Midbrain (tissue), 1 donor: ENCODE results near the gene CCL1.

Source experiments
- DNase-seq: peaks from one replicate; lab custom pipeline; 2025; lab: John Stamatoyannopoulos, UW

Gene CCL1

DNA sequence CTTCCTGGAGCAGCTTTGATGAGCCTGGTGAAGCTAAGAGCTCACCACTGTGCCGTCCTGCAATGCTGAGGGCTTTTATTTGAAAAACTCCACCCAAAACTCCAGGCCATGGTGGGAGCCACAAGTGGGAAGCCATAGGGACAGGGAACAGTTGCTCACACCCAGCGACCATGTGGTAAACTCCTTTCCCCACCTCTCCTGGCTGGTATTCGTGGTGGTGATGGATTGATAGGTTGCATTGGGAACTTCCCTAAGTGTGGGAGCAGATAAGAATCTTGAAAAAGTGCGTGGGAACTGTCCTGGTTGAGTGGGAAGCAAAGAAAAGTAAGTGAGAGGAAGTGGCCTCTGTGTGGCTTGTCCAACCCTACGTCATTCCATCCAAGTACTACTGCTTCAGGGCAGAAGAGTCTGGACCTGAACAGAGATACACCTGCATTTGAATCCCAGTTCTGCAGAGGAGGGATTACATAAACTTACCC is at the start of gene CCL1:
TSS of gene CCL1 (minus strand) at position 51 of the 479 bp plus-strand sequence. CDS start 72 bp downstream, outside the sequence.
- DNase-seq = no peak

DNA sequence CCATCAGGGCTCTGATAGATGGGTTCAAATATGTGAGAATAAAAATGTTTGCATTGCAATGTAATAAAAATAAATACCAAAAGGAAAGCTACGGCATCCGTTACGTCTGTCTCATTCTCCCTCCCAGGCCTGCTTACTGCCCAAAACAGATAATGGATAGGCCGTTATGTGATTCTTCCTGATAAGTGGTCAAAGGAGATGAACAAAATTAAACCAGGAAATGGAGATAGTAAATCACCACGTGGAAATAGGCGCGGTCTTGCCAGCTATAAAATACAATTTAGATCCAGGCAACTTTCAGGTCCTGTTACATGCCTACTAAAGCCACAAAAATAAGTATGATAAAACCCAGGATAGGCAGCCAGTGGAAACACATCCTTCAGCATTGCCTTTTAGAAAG is 49.5 kb upstream of the CCL1 start:
- no peak for DNase-seq

GRCh38 chr17:34411646-34412421 is 48.8 kb upstream of the CCL1 start:
- no peak for DNase-seq

DNA sequence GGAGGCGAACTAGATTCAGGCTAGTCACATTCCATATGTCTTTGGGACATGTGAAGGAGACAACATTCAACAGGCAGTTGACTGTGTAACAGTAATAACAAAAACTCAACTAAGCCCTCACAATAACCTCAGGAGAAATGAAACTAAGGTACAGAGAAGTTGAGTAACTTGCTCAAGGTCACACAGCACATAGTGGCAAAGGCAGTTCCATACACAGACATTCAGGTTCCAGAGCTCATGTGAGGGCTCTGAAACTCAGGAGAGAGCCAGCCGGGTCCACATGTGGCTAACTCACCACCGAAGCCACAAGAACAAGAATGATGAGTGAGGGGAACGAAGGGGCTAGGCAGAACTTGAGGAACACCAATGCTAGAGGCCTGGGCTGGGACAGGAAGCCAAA is 46.3 kb upstream of the CCL1 start:
- DNase-seq = no peak

DNA sequence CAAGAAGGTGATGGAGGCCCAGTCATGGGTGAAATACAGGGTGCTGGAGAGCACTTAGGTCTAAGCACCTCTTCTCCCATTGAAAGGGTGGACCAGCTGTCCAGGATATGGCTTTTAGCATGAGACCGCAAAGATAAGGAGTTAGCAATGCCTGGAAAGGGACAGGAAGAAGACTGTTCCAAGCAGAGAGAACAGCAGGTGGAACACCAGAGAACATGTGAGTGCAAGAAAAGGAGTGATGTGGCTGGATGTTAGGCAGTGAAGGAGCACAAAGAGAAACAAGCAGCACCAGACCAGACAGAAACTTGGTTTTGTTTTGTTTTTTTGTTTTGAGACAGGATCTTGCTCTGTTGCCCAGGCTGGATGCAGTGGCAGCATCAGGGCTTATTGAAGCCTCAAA is 45.4 kb upstream of the CCL1 start:
- no peak for DNase-seq

DNA sequence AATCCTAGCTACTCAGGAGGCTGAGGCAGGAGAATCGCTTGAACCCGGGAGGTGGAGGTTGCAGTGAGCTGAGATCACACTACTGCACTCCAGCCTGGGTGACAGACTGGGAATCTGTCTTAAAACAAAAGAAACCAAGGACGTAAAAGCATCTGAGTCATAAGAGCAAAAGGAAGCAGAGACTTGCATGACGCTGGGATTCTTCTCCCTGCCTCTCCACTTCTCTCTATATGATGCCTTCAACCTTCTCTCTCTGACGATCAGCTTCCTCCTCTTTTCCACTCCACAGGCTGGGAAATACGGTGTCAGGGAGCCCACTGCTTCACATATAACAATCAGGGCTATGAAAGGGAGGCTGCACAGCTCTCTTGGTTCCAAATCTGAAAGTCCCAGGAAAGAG is 43.2 kb upstream of the CCL1 start:
- DNase-seq = no peak

DNA sequence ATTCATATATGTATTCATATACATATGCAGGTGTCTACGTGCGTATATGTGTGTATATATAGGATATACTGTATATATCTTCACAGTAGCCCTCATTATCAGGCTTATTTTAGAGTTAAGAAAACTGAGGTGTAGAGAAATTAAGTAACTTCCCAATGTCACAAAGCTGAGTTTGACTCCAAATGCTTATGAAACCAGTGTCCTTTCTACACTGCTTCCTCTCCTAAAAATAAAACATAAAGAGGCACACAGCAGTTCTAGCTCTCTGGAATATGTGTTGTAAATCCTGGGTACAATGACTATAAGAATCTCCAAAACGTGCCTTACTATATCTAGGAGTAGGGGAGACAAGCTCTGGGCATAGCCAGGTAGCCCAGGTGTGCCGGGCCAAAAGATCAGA is 40.0 kb upstream of the CCL1 start:
- DNase-seq = no peak

- no peak for DNase-seq
Observed at GRCh38 chr17:34401165-34401564, 38.1 kb upstream of the CCL1 start.

DNA sequence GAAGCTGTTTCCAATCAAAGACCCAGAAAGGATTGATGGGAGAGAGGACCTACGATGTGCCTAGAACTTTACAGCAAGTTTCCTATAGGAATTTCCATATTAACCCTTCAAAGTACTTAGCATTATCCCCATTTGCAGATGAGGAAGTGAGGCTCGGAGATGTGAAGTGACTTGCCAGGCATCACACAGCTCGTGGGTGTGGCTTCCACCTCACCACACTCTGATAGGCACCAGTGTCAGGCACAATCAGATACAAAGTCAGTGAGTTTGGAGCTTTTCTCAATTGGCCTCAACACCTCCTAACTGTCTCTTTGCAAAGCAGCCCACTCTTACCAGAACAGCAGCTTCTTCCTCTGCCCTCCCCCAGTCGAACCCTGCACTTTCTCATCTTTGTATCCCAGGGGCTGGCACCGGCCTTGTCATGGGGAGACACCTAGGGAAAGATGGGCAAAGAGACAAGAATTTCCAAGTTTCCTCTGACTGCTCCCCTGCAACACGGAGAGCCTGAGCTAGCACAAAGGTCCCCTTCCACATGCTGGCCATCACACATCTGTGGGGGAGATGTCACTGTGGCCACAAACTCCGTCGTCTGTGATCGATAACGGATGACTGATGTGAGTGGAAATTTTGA is 37.4 kb upstream of the CCL1 start:
- no peak for DNase-seq

DNA sequence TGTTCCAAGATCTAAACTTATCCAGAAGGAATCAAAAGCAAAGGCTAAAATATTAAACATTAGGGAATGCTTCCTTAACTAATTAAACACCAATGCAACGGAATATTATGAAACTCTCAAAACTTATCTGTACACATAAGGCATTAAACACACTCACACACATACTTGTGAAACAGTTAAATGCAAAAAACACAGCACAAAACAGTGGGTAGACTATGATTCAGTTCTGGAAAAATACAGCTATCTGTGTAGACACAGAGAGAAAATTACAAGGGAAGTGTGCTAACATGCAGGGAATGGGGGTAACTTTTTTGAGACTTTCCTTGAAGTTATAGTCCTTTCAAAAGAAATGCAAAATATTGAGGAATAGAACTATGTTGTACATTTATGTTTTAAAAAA is 36.7 kb upstream of the CCL1 start:
- no peak for DNase-seq

DNA sequence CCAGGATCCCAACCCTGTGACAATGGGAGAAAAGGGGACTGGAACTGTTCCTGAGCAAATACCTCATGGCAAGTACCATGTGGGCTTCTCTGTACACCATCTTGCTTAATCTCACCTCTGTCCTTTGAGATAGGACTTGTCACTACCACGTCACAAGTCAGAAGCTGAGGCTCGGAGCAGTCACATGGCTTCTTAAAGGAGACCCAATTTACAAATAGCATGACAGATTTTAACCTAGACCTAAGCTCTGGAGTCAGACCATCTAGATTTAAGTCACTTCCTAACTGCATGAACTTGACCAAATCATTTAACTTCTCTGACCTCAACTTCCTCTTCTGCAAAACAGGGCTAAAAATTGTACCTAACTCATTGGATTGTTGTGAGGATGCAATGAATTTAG is 36.0 kb upstream of the CCL1 start:
- peak; percentile 5 for DNase-seq

DNA sequence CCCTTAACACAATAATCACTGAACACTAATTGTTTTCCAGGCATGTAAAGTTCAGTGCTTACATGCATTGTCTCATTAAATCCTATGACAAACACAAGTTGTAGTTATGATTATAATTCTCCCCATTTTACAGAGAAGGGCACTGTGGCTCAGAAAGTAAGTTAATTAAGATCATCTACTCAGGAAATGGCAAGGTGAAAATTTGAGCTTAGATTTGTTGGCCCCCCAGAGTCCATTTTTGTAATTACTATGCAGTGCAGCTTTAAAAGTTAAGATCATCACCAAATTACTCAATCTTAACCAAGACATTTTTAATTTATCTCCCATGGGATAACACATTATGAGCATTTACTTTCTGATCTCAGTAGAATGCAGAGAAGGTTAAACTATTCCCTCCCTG is 34.2 kb upstream of the CCL1 start:
- no peak for DNase-seq

- DNase-seq = no peak
Observed at GRCh38 chr17:34393401-34393800, 30.4 kb upstream of the CCL1 start.

DNA sequence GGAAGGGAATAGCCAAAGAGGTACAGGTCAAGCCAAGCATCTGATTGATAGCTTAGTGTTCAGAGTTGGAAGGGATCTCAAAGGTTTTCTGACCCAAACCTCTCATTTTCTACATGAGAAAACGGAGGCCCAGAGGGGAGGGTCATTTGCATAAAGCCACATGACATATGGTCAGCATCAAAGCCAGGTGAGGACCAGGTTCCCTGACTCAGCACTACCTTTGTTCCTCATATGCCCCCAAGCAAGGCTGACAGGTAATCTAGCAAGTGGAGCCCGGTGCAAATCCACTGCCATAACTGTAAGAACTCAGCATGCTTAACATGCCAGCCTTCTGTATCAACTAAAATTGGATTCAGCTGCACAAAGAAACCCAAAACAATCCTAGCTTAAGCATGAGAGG is 28.2 kb upstream of the CCL1 start:
- DNase-seq = no peak

DNA sequence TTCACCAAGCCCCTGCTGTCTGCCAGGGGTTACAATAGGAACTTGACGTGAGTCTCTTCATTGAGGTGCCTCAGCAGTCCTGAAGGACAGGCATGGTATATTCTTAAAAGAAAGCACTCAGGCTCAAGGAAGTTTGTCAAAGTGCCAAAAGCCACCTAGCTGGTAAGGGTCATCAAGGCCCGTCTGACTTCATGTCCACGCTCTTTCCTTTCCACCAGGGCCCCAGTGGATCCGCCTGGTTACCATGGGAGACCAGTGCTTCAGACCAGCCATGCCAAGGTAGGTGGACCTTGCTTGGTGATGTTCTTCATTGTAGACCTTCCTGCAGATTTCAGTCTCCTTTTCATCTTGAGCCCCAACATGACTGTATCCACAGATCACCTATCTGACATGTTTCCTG is 27.6 kb upstream of the CCL1 start:
- no peak for DNase-seq

DNA sequence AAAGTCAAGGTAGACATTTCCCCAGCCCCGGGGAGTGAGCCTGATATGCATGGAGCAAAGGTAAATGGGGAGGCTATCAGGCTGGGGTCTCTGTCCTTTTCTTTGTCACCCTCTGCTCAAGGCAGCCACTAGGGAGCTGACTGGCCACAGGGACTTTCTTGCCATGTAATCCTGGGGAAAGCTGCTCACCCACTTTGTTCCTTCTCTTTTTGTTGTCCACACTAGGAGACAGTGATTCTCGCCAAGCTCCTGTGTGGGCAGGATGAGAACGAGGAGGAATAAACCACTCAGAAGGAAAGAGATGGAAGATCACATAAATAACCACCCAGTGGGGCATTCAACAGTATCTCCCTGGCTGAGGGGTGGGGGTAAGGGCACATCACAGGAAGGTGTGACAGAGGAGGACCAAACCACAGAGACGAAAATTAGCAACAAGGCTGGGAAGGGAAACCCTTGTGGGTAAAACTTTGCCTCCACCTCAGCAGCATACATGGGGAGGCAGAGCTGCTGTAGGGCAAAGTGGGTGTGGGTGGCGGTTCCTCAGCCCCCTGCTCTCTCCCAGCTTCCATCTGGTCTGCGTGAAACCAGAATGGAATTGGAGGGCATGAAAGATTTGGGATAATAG is 26.2 kb upstream of the CCL1 start:
- DNase-seq = no peak

GRCh38 chr17:34387566-34387965 is 24.5 kb upstream of the CCL1 start:
- DNase-seq = no peak

GRCh38 chr17:34386697-34387550 is 23.9 kb upstream of the CCL1 start:
- no peak for DNase-seq

DNA sequence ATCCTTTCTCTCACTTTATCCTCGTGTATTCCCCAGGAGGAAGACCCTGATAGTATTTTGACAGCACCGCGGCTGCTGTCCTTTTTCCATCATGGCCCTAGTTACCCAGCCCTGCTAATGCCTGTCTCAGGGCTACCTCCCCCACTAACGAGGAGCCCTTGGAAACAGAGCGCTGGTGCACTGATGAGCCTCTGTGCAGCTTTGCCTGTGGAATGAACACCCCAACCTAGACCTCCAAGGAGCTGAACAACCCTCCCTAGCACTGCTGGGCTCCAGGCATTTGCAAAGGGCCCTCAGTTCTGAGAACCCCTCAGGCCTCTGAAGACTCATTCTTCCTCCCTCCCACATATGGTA is 23.3 kb upstream of the CCL1 start:
- no peak for DNase-seq

- DNase-seq = no peak
Observed at GRCh38 chr17:34384822-34385605, 22.0 kb upstream of the CCL1 start.

DNA sequence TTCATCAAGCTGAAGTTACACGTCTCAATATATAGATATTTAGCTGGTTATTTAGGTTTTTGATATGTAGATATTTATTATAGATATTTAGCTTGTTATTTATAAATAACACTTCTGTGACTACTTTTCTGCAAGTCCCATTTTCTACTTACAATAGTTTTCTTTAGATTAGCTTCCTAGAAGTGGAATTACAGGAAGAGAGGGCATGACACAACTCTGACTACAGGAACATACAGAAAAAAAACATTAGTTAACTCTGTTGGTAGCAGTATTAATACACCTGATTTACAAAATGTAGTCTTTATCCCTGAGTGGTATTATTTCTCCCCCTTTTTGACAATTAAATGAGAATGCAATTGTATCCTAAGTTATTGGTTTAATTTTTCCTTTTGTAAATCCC is 21.2 kb upstream of the CCL1 start:
- no peak for DNase-seq

DNA sequence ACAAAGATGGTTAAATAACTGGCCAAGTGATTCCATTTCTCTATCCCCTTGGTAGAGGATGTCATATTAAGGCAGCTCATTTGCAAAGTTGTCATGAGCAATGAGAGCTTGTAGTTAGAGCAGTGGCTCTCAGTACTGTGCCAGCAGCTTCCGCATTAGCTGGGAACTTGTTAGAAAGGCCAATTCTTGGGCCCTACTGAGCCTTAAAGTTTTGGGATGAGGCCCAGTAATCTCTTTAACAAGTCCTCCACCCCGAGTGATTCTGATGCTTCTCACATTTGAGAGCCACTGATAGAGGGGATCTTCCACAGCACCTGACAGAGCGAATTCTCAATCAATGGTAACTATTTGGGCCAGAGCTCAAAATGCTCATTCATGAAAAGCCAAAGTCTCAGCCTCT is 20.2 kb upstream of the CCL1 start:
- no peak for DNase-seq
